Measurements from ENCODE around the gene SUCO. TPM values are rescaled to one million over a fixed set of nuclear protein-coding genes. Genes with fewer than 3 reads are reported as not detected.
A peak's percentile ranks its signal among the peaks of the same experiment; 100 is the strongest.

The SUCO gene
- total and polyA plus RNA-seq, 8 donors = 30.3 to 73.7 (median 63.5) TPM

- peak overlapping the region; percentile 67 to 74 for H3K4me3 ChIP-seq
- no peaks in the 10 kb centered on the region for H3K27me3 ChIP-seq
- peak; percentile 38 for ATAC-seq
- no peaks in the 10 kb centered on the region for H3K36me3 ChIP-seq
- peaks cover 4 to 35% of the 10 kb centered on the region in 2 donors for H3K4me1 ChIP-seq
- peak overlapping the region; percentile 98 for H3K27ac ChIP-seq
- H3K9me3 ChIP-seq = no peaks in the 10 kb centered on the region
- intact Hi-C loops (cut with DNase I) = no loop called here
- peak in 3 of 4 donors; percentile 38 to 63 (median 51) for DNase-seq
- TF ChIP-seq, protein P1, sequence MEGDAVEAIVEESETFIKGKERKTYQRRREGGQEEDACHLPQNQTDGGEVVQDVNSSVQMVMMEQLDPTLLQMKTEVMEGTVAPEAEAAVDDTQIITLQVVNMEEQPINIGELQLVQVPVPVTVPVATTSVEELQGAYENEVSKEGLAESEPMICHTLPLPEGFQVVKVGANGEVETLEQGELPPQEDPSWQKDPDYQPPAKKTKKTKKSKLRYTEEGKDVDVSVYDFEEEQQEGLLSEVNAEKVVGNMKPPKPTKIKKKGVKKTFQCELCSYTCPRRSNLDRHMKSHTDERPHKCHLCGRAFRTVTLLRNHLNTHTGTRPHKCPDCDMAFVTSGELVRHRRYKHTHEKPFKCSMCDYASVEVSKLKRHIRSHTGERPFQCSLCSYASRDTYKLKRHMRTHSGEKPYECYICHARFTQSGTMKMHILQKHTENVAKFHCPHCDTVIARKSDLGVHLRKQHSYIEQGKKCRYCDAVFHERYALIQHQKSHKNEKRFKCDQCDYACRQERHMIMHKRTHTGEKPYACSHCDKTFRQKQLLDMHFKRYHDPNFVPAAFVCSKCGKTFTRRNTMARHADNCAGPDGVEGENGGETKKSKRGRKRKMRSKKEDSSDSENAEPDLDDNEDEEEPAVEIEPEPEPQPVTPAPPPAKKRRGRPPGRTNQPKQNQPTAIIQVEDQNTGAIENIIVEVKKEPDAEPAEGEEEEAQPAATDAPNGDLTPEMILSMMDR (IDR thresholded peaks at IDR 0.05) = no peak
Observed at GRCh38 chr1:172533513-172534151, 682 bp downstream of the SUCO start.

GRCh38 chr1:172536256-172536655 is 3.3 kb downstream of the SUCO start:
- TF ChIP-seq, protein P1 (IDR thresholded peaks at IDR 0.05) = no peak
- no peaks in the 10 kb centered on the region for H3K36me3 ChIP-seq
- H3K4me1 ChIP-seq = peaks cover 4 to 46% of the 10 kb centered on the region in 2 donors
- intact Hi-C loops (cut with DNase I) = no loop called here
- no peaks in the 10 kb centered on the region for H3K27me3 ChIP-seq
- ATAC-seq (no peak), DNase-seq (no peak)
- no peak overlapping the region for H3K4me3 ChIP-seq
- H3K9me3 ChIP-seq = no peaks in the 10 kb centered on the region
- no peak overlapping the region for H3K27ac ChIP-seq

- TF ChIP-seq, protein P1 (IDR thresholded peaks at IDR 0.05) = no peak
- no peaks in the 10 kb centered on the region for H3K36me3 ChIP-seq
- no peak for ATAC-seq
- no peak for DNase-seq
- H3K4me1 ChIP-seq = peaks cover 4 to 44% of the 10 kb centered on the region in 2 donors
- no peak overlapping the region for H3K27ac ChIP-seq
- no peak overlapping the region for H3K4me3 ChIP-seq
- intact Hi-C loops (cut with DNase I) = no loop called here
- H3K9me3 ChIP-seq = no peaks in the 10 kb centered on the region
- no peaks in the 10 kb centered on the region for H3K27me3 ChIP-seq
Observed at GRCh38 chr1:172537366-172537765, 4.4 kb downstream of the SUCO start.

DNA sequence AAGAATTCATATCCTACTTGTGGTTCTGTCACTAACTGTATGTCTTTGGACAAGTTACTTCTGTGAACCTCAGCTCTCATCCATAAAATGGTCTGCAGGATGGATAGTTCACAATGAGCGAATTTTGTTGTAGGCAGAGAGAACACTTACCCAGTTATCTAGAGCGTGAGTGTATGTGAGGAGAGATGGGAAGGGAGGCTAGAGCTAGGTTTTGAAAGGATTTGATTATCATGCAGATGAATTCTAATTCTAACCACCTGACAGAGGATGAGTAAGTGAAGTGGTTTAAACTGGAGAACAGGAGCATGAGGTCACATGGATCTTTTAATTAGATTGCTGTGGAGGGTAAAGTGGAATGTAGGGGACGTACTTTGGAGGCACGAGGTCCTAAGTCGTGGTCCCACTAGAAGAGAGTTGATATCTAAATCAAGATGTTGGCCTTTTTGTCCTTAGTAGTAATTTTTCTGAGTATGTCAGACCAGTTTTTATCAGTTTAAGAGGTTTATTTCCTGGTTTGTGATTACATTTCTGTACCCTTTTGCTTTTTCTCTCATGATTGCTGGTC is 5.0 kb downstream of the SUCO start:
- Histone ChIP-seq H3K36me3 (no peaks in the 10 kb centered on the region), H3K4me3 (no peak overlapping the region), H3K27ac (no peak overlapping the region), H3K4me1 (peaks cover 4 to 49% of the 10 kb centered on the region in 2 donors), H3K27me3 (no peaks in the 10 kb centered on the region), H3K9me3 (no peaks in the 10 kb centered on the region)
- TF ChIP-seq, protein P1 (IDR thresholded peaks at IDR 0.05) = no peak
- DNase-seq (no peak), ATAC-seq (no peak)
- intact Hi-C loops (cut with DNase I) = no loop called here

GRCh38 chr1:172540635-172541034 is 7.7 kb downstream of the SUCO start:
- Histone ChIP-seq H3K27me3 (no peaks in the 10 kb centered on the region), H3K4me1 (peaks cover 0 to 56% of the 10 kb centered on the region in 2 donors), H3K4me3 (no peak overlapping the region), H3K27ac (no peak overlapping the region), H3K36me3 (no peaks in the 10 kb centered on the region), H3K9me3 (no peaks in the 10 kb centered on the region)
- ATAC-seq = no peak
- intact Hi-C loops (cut with DNase I) = no loop called here
- TF ChIP-seq, protein P1 (IDR thresholded peaks at IDR 0.05) = no peak
- no peak for DNase-seq

All from left lung (tissue), 10 donors.